Dedifferentiated amniotic fluid mesenchymal stem cell (primary cell): ENCODE data around the gene MORN5.

Experiments used
- DNase-seq: peaks from one replicate; pipeline ENCODE4 v3.0.0-alpha.2; 2016; ENCODE audit errors: extremely low spot score

MORN5 gene

GRCh38 chr9:122214507-122214906 lies 54.8 kb downstream of the MORN5 start:
- DNase-seq = no peak

DNA sequence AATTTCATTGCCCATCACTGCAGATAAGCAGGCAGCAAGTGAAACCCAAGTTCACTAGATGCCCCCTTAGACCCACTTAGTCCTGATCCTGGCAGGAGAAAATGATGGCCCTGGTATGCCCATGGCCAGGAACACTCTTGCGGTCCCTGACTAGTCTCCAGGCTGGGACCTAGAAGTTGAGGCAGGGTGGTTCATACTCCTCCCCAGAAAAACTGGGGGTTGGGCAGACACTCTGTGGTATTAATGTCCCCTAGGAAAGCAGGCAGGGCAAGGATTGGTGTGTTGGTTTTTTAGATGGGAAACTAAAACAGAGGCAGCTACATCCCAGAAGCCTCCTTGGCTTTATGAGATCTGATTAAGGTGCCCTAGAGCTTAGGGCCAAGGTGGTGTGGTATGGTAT lies 56.0 kb downstream of the MORN5 start:
- DNase-seq = no peak

DNA sequence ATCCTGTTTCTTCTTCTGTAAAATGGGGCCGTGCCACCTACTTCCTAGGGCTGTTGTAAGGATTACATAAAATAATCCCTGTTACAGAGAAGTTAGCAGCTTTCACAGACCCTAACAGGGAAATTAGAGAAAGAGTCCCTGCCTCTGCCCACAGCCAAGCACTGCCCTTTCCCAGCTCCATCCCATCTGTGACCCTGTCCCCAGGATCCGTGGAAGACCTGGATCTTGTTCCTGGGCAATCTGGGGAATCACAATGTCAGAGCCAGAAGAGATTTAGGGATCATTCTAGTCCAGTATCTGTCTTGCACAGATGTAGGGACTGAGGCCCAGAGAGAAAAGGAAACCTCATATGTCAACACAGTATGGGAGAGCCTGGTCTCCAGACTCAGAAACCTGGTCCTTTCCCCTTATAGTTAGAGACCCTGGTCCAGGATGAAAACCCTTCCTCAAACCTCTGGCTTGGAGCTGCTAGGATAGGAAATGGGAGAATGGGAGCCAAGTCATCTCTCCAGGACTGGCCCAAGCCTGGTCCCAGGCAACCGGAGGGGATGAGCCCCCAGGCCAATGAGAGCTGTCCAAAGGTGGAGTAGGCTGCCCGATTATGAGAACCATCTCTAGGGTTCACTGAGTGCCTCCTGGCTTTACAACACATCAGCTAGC lies 56.6 kb downstream of the MORN5 start:
- DNase-seq = no peak

DNA sequence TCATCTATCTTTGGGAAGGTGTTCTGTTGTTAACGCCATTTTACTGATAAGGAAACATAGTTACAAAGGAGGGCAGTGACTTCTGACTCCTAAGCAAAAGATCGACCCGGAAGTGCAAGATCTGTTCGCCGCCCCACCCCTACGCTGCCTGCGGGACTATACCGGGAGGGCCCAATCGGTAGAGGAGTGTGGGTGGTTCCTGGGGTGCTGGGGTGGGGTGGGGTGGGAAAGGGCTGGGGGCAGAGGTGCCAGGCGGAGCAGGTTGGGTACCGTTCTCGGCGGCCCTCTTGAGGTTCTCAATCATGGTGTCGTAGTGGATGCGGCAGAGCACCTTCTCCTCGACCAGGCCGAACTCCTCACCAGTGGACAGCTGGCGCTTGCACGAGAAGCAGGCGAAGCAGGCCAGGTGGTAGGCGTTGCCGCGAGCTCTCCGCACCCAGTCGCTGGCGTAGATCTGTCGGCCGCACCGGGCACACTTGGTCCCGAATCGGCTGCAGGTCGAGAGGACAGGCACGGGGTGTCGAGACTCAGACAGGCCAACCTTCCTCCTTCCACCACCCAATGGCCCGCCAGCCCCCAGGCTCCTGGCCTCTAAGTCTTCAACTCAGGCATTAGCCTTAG lies 57.2 kb downstream of the MORN5 start:
- no peak for DNase-seq

GRCh38 chr9:122217640-122218039 lies 57.9 kb downstream of the MORN5 start:
- DNase-seq = no peak

GRCh38 chr9:122218071-122218934 lies 58.6 kb downstream of the MORN5 start:
- DNase-seq = no peak

- DNase-seq = no peak
Measured at GRCh38 chr9:122218935-122219855, 59.5 kb downstream of the MORN5 start.

- no peak for DNase-seq
Measured at GRCh38 chr9:122219856-122220672, 60.4 kb downstream of the MORN5 start.

DNA sequence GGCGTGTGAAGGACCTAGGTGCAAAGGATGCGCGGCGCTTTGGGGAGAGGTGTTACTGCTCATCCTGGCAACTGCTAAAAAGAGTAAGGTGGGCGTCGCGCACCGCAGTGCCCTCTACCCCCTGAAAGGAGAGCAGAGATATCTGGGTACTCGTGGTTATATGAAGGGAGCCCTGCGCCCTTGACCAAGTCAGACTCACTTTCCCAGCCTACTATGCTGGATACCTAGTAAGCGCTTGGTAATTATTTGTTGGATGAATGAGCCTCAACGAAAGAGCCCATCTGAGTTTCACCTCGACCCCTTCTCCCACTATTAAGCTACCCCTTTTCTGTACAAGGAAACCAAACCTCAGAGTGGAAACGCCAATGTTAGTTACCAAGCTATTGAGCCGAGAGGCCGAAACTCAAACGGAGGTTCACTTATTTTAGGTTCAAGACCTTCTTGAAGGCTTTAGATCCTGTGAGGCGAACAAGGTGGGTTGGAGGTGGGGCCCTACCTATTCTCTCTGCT lies 61.0 kb downstream of the MORN5 start:
- no peak for DNase-seq

DNA sequence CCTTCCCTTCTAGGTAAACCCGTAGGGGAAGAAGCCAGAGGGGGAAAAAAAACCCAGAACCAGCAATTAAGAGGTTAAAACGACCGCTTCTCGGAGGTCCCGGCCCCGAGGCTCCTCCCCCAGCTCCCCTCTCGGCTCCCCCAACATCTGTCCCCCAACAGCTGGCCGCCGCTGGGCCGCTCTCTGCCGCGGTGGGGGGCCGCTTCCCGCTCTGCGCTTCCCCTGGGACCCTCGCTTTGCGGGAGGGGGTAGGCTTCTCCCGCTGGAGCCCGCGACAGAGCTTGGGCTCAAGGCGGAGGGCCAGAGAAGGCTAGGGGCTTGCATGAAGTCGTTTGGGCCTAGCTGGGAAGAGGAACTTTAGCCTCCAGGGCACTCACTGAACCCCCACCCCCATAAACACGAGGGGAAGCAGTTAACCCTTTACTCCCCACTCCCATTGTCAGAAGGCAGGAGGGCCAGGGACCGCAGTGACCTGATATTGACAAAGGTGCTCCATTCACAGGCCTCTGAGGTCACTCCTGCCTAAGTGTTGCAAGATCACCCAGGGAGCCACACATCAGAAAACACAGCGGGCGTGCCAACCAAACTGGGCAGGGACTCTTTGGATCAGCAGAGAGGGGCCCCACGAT lies 61.6 kb downstream of the MORN5 start:
- DNase-seq = no peak

DNA sequence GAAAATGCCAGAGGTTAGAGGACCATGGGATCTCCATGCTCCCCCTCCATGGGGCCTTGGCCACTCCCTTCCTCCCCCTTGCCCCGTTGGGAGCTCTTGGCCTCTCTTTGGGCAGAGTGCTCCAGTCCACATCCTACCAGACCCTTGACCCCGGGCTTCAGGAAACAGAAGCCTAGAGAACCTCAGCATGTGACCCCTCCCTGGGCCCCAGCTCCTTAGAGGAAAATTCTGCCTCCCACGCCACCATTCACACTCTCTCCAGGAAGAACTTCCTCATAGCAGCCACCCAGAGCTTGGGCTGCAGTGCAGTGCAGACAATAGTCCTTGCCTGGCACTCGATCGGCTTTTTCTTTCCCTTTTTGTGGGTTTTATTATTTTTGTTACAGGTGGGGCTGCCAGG lies 63.1 kb downstream of the MORN5 start:
- no peak for DNase-seq

GRCh38 chr9:122223435-122223834 lies 63.7 kb downstream of the MORN5 start:
- no peak for DNase-seq

DNA sequence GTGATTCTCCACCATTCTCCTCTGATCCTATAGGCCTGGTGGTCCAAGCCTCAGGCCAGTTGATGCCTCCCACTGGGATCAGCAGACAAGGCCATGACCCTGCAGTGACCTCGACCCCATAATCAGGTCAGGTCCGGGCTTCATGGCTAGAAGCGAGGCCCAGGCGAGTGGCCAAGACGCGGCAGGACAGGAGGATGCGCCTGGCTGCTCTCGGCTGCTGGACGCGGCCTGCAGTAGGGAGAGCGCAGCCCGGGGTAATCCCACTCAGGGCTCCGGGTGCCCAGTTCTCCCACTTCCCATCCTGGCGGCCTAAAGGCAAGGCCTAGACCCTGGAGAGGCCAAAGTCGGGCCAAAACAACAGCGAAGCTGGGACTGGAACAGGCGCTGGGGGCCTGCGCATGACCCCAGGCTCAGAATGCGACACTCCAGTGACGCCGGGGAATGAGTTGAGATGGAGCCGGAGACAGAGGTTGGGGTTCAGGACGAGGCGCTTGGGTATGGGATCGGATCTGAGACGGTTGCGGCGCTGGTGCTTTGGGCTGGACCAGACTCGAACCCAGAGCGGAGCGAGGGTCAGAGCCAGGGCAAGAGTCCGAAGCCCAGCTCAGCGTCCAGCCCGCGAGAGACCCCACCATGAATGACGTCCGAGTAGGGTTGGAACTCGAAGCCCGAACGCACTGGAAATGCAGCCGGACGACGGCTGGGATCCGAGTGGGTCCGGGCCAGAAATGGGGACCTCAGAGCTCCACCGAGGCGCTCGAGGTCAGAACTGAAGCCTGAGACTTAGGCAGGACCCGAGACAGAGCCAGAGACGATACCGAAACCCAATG lies 65.8 kb downstream of the MORN5 start:
- no peak for DNase-seq

DNA sequence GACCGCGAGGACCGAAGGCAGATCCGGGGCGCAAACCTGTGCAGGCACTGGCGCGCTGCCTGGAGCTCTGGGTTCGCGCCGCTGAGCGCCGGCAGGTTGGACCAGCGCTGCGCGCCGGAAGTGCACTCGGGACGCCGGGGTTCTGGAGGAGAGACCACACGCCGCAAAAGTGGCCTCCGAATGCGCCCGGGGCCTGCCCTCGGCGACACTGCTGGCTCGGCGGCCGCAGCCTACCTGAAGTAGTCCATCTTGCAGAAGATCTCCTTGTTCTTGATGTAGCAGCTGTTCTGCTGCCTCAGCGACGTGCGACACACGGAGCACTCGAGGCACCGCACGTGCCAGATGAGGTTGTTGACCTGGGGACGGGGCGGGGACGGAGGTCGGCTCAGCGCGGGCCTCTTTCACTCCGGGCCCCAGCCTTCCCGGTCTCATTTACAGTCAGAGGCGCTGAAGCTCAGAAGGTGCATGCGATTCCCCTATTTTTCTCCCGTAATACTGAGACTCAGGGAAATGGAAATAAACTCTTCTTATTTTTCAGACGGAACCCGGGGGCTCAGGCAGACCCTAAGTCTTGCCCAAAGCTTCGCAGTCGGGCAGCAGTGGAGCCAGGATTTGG lies 66.5 kb downstream of the MORN5 start:
- no peak for DNase-seq

GRCh38 chr9:122226758-122227574 lies 67.3 kb downstream of the MORN5 start:
- DNase-seq = no peak

DNA sequence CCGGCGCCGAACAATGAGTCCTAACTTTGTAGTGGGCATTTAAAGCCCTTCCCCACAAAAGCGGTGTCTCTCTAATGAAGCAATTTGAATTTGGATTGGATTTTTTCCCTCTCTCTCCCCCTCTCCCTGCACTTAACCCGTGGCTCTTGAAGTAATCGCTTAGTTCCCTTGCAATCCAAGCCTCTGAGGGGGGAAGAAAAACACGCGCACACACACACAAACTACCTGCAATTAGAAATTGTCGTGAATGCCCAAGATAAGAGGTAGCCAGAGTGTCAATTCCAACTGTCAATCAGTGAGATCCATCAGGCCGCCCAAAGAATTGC lies 67.8 kb downstream of the MORN5 start:
- no peak for DNase-seq

- DNase-seq = no peak
Measured at GRCh38 chr9:122228191-122228567, 68.5 kb downstream of the MORN5 start.
